Glutamatergic neuron (in vitro differentiated cells): ENCODE results near the gene APBB2. TPM values are rescaled to one million over a fixed set of nuclear protein-coding genes. Genes with fewer than 3 reads are reported as not detected.

Experiments
- DNase-seq: peaks from one replicate; pipeline ENCODE4 v3.0.0; 2022
- H3K27ac Mint-ChIP-seq: one replicate; pipeline ENCODE4 v1.8.0; 2020; ENCODE audit warnings: mild to moderate bottlenecking, mixed read lengths, inconsistent platforms; ENCODE audit not compliant: unreplicated experiment
- H3K27me3 Mint-ChIP-seq: one replicate; pipeline ENCODE4 v1.8.0; 2020; ENCODE audit warnings: mild to moderate bottlenecking, moderate library complexity, mixed read lengths, inconsistent platforms; ENCODE audit not compliant: unreplicated experiment
- H3K36me3 Mint-ChIP-seq: one replicate; pipeline ENCODE4 v1.8.0; 2020; ENCODE audit warnings: mild to moderate bottlenecking, mixed read lengths, inconsistent platforms; ENCODE audit not compliant: unreplicated experiment
- H3K4me1 Mint-ChIP-seq: one replicate; pipeline ENCODE4 v1.8.0; 2020; ENCODE audit warnings: mild to moderate bottlenecking, low read depth, mixed read lengths, inconsistent platforms; ENCODE audit not compliant: unreplicated experiment
- H3K4me3 Mint-ChIP-seq: one replicate; pipeline ENCODE4 v1.8.0; 2020; ENCODE audit warnings: mild to moderate bottlenecking, mixed read lengths, inconsistent platforms; ENCODE audit not compliant: unreplicated experiment
- H3K9me3 Mint-ChIP-seq: one replicate; pipeline ENCODE4 v1.8.0; 2020; ENCODE audit warnings: mild to moderate bottlenecking, moderate library complexity, mixed read lengths, inconsistent platforms; ENCODE audit not compliant: unreplicated experiment
- total RNA-seq: library from RNA; stranded (reverse); fragmentation: NEBNext Ultra II Directional; extraction: Animal tissue kit (Norgen Biotek cat#: 25700); gene quantifications from one replicate; pipeline ENCODE4 v1.2.1, GENCODE V29; 2021; ENCODE audit not compliant: unreplicated experiment
- TF ChIP-seq, protein P1 (sequence below): fragments of 200-600 bp; sonication (generic); IDR thresholded peaks from one replicate; pipeline ENCODE4 v1.5.0; 2021; ENCODE audit not compliant: partially characterized antibody, unreplicated experiment

APBB2 gene
- total RNA-seq, 1 donor from 2014 or later, result 117 TPM

GRCh38 chr4:40812856-40813255 lies 401.5 kb downstream of the APBB2 start:
- H3K9me3 Mint-ChIP-seq, result peaks cover under 1% of the 10 kb centered on the region
- no peaks in the 10 kb centered on the region for H3K4me1 Mint-ChIP-seq
- no peaks in the 10 kb centered on the region for H3K36me3 Mint-ChIP-seq
- H3K27me3 Mint-ChIP-seq, result no peaks in the 10 kb centered on the region
- H3K27ac Mint-ChIP-seq, result no peak overlapping the region
- H3K4me3 Mint-ChIP-seq, result no peak overlapping the region
- DNase-seq, result no peak
- TF ChIP-seq, protein P1, sequence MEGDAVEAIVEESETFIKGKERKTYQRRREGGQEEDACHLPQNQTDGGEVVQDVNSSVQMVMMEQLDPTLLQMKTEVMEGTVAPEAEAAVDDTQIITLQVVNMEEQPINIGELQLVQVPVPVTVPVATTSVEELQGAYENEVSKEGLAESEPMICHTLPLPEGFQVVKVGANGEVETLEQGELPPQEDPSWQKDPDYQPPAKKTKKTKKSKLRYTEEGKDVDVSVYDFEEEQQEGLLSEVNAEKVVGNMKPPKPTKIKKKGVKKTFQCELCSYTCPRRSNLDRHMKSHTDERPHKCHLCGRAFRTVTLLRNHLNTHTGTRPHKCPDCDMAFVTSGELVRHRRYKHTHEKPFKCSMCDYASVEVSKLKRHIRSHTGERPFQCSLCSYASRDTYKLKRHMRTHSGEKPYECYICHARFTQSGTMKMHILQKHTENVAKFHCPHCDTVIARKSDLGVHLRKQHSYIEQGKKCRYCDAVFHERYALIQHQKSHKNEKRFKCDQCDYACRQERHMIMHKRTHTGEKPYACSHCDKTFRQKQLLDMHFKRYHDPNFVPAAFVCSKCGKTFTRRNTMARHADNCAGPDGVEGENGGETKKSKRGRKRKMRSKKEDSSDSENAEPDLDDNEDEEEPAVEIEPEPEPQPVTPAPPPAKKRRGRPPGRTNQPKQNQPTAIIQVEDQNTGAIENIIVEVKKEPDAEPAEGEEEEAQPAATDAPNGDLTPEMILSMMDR, result no peak

DNA sequence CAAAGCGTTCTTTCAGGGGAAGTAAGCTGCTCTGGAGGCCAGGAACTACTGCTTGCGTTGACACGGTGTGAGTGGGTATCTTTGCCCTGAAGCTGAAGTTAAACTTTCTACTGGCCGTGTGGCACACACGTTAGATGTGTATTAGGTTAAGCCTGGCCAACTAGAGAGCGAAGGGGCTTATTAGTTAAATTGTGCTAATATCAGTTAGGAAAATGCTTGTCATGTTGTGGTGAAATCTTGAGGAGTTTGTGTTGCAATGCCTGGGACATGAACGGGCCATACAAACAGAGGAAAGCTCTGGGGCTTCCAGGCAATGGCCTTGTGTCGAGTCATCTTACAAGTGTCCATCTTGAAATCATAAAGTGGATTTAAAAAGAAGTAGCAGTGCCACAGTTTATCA lies 402.0 kb downstream of the APBB2 start:
- Mint-ChIP-seq H3K4me3 (no peak overlapping the region), H3K9me3 (no peaks in the 10 kb centered on the region), H3K27me3 (no peaks in the 10 kb centered on the region), H3K27ac (no peak overlapping the region), H3K4me1 (no peaks in the 10 kb centered on the region), H3K36me3 (no peaks in the 10 kb centered on the region)
- TF ChIP-seq, protein P1, result no peak
- DNase-seq, result no peak

- TF ChIP-seq, protein P1, result no peak
- Mint-ChIP-seq H3K4me3 (no peak overlapping the region), H3K4me1 (no peaks in the 10 kb centered on the region), H3K36me3 (no peaks in the 10 kb centered on the region), H3K27me3 (no peaks in the 10 kb centered on the region), H3K9me3 (no peaks in the 10 kb centered on the region), H3K27ac (no peak overlapping the region)
- no peak for DNase-seq
These were observed 402.4 kb downstream of the APBB2 start for GRCh38 chr4:40811956-40812355.

DNA sequence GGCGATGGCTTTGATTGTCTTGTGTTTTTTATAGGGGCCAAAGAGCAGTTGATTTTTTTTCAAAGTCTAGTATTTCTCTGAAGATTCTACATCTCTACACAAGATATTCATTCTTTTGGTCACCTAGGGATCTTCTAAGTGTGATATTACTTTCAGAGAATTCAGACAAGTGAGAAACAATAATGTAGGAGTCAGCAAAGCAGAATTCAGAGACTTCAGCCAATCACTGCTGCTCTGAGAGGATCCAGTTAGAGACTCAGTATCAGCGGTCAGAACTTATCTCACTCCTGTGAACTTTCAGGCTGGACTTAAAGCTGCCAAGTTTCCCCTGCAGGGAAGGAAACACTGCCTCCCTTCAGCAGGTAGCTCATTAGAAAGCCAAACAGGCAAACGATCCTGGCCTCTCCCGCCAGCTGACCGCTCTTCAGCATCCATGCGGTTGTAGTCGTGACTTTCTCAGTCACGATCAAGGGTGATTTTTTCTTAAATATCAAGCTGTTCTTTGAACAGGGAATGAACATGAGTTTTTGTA lies 405.4 kb downstream of the APBB2 start:
- DNase-seq, result no peak
- TF ChIP-seq, protein P1, result no peak
- H3K4me3 Mint-ChIP-seq, result no peak overlapping the region
- no peak overlapping the region for H3K27ac Mint-ChIP-seq
- H3K36me3 Mint-ChIP-seq, result no peaks in the 10 kb centered on the region
- no peaks in the 10 kb centered on the region for H3K9me3 Mint-ChIP-seq
- no peaks in the 10 kb centered on the region for H3K4me1 Mint-ChIP-seq
- no peaks in the 10 kb centered on the region for H3K27me3 Mint-ChIP-seq

DNA sequence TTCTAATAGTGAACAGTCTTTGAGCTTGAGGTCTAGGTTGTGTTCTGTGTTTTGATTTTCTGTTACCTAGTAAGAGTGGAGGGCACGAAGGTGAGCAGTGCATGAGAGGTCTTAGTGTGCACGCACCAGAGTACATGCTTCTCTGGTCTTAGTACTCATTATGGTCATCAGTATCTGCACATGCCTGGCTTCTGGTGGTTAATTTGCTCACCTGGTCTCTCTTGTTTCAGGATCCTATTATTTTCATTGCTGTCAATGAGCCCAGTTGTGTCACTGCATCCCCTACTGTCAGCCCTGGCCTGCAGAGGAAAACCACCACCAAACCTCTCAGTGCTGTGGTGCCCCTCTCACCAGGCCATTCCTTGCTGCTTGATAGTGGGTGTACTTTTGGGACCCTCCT lies 409.7 kb downstream of the APBB2 start:
- Mint-ChIP-seq H3K36me3 (no peaks in the 10 kb centered on the region), H3K27ac (no peak overlapping the region), H3K9me3 (no peaks in the 10 kb centered on the region), H3K27me3 (no peaks in the 10 kb centered on the region), H3K4me1 (no peaks in the 10 kb centered on the region), H3K4me3 (no peak overlapping the region)
- no peak for DNase-seq
- TF ChIP-seq, protein P1, result no peak
